ENCODE results near the gene KCNH2. TPM values are rescaled to one million over a fixed set of nuclear protein-coding genes. Genes with fewer than 3 reads are reported as not detected.

Gene KCNH2
- total and polyA plus RNA-seq, 10 of the 15 experiments (the other 5 are each of a cell fraction or from before 2014, with no cell fraction given), result 0.04 to 0.24 (median 0.17) TPM; not detected in 6

DNA sequence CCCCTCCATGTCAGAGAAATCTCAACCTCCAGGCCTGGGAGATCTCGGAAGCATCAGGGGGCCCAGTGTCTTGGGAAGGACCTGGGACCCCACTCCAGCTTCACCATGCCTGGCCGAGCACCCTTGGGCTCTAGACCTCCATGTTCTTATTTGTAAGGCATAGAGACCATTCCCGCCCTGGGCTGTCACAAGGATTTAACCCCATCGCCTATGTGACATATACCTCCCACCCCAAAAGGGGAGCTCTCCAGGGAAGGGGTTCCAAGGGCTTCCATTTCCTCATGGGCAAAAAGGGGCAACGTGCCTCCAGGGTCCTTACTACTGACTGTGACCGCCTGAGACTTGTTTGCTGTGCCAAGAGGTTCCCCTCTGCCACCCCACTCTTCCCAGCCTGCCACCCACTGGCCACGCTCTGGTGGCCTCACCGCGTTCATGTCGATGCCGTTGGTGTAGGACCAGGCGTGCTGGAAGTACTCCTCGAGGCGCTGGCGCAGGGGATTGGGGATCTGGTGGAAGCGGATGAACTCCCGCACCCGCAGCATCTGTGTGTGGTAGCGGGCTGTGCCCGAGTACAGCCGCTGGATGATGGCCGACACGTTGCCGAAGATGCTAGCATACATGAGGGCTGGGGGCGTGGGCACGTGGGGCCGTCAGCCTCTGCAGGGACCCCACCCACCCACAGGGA is 27.5 kb downstream of the KCNH2 start:
- intact Hi-C loops (cut with micrococcal nuclease; ENCODE audit: unreplicated experiment), result no loop called here
- Histone ChIP-seq H3K4me3 (no peak overlapping the region), H3K9me3 (replicated peaks; ENCODE audit: control insufficient read depth, insufficient read depth, low read length) (no peaks in the 10 kb centered on the region), H3K79me2 (ENCODE audit: control insufficient read depth, insufficient read depth, low read length) (no peaks in the 10 kb centered on the region), H2AFZ (ENCODE audit: control insufficient read depth, low read depth, low read length) (no peak overlapping the region), H3K4me2 (ENCODE audit: control insufficient read depth, insufficient read depth) (no peak overlapping the region), H3K27ac (ENCODE audit: control insufficient read depth, insufficient read depth) (no peak overlapping the region), H4K20me1 (ENCODE audit: control insufficient read depth, insufficient read depth) (no peaks in the 10 kb centered on the region), H3K27me3 (replicated peaks in 1 of 2; ENCODE audit: control insufficient read depth in 2 of 2, insufficient read depth in 2 of 2, low read length in 1 of 2) (peaks cover 0 to under 1% of the 10 kb centered on the region in 2 experiments; a peak in 2 of 4 replicates), H3K36me3 (ENCODE audit: control insufficient read depth in 2 of 2, insufficient read depth in 2 of 2, low read length in 1 of 2) (no peaks in the 10 kb centered on the region), H3K4me1 (ENCODE audit: control insufficient read depth, insufficient read depth, low read length) (no peaks in the 10 kb centered on the region), H3K9ac (ENCODE audit: control insufficient read depth, insufficient read depth, low read length) (no peak overlapping the region)
- ChIA-PET POLR2A (no interaction called here), SMC1A (ENCODE audit: uncharacterized antibody, unreplicated experiment) (no interaction called here), CTCF (no interaction called here), RAD21 (ENCODE audit: unreplicated experiment) (no interaction called here)
- FAIRE-seq, result no peak
- no peak for DNase-seq (ENCODE audit: low read depth, low spot score)
- WGBS (ENCODE audit: insufficient coverage, insufficient replicate concordance, low lambda C conversion rate, missing lambda C conversion rate), result 58% methylated on average over 27 of the region's 27 CpGs
- ATAC-seq, result no peak
- BruUV-seq (replicated peaks), result no TSS peak
- in situ Hi-C loops (cut with MboI), result no loop called here
- TF ChIP-seq CHD1 (IDR thresholded peaks at IDR 0.05; ENCODE audit: low read depth, low read length), result no peak
- TF ChIP-seq ZNF687 (IDR thresholded peaks at IDR 0.05), result no peak
- TF ChIP-seq, protein P1, sequence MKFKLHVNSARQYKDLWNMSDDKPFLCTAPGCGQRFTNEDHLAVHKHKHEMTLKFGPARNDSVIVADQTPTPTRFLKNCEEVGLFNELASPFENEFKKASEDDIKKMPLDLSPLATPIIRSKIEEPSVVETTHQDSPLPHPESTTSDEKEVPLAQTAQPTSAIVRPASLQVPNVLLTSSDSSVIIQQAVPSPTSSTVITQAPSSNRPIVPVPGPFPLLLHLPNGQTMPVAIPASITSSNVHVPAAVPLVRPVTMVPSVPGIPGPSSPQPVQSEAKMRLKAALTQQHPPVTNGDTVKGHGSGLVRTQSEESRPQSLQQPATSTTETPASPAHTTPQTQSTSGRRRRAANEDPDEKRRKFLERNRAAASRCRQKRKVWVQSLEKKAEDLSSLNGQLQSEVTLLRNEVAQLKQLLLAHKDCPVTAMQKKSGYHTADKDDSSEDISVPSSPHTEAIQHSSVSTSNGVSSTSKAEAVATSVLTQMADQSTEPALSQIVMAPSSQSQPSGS (IDR thresholded peaks at IDR 0.05; ENCODE audit: low read length), result no peak
- no peak for TF ChIP-seq PAX8 (IDR thresholded peaks at IDR 0.05)
- TF ChIP-seq MYC (IDR thresholded peaks at IDR 0.05; ENCODE audit: insufficient read depth, insufficient read length, insufficient replicate concordance, low read length, severe bottlenecking), result no peak
- TF ChIP-seq, protein P2, sequence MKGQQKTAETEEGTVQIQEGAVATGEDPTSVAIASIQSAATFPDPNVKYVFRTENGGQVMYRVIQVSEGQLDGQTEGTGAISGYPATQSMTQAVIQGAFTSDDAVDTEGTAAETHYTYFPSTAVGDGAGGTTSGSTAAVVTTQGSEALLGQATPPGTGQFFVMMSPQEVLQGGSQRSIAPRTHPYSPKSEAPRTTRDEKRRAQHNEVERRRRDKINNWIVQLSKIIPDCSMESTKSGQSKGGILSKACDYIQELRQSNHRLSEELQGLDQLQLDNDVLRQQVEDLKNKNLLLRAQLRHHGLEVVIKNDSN (IDR thresholded peaks at IDR 0.05; ENCODE audit: borderline replicate concordance, extremely low read length, insufficient read depth, low read depth, low read length), result no peak
- no peak for TF ChIP-seq FOXK2 (IDR thresholded peaks at IDR 0.05)
- TF ChIP-seq SMC3 (IDR thresholded peaks at IDR 0.05; ENCODE audit: borderline replicate concordance, low read length), result no peak
- TF ChIP-seq KAT2A (conservative IDR thresholded peaks at IDR 0.05; ENCODE audit: control insufficient read depth, low read depth, low read length), result no peak
- TF ChIP-seq CBX3 (IDR thresholded peaks at IDR 0.05; ENCODE audit: borderline replicate concordance, low read depth), result no peak
- TF ChIP-seq NBN (IDR thresholded peaks at IDR 0.05), result no peak
- no peak for TF ChIP-seq NRF1 (conservative IDR thresholded peaks at IDR 0.05; ENCODE audit: low read depth, low read length)
- TF ChIP-seq ETV6 (conservative IDR thresholded peaks at IDR 0.05 in 1 of 2, IDR thresholded peaks at IDR 0.05 in 1 of 2; ENCODE audit: borderline replicate concordance in 1 of 2, low read depth in 1 of 2), result no peak
